AG04450 (cell line): ENCODE results near the gene C5orf58. TPM values are rescaled to one million over a fixed set of nuclear protein-coding genes. Genes with fewer than 3 reads are reported as not detected.

ENCODE experiments used
- CTCF ChIA-PET: fragments of 300-600, 350-600 bp; formaldehyde crosslinking; extraction: SDS; loops from one replicate; lab custom pipeline; 2022; ENCODE audit warnings: antibody characterized with exemption, inconsistent platforms; lab: Charles Lee
- POLR2A ChIA-PET: fragments of 350-600 bp; formaldehyde crosslinking; extraction: SDS; loops from one replicate; lab custom pipeline; 2021; ENCODE audit warnings: antibody characterized with exemption, inconsistent platforms; lab: Yijun Ruan, JAX
- DNase-seq: peaks from one replicate; pipeline ENCODE4 v3.0.0-alpha.2; 2011; ENCODE audit warnings: low read depth, low spot score
- H3K27ac ChIP-seq: one replicate; pipeline ENCODE4 v1.5.1; 2012; ENCODE audit warnings: low read depth, low read length, control low read depth
- H3K27me3 ChIP-seq: one replicate; pipeline ENCODE4 v1.6.0; 2012; ENCODE audit warnings: low read length; ENCODE audit not compliant: control insufficient read depth, insufficient read depth
- H3K4me3 ChIP-seq: 2 replicates; pipeline ENCODE4 v1.5.1; 2011; ENCODE audit warnings: mild to moderate bottlenecking, low read depth, low read length, control low read depth
- H3K9me3 ChIP-seq: 2 replicates; pipeline ENCODE4 v1.5.1; 2012; ENCODE audit warnings: low read length; ENCODE audit not compliant: control insufficient read depth, insufficient read depth
- CTCF ChIP-seq: IDR thresholded peaks from 2 replicates; pipeline ENCODE4 v1.5.1; 2011; ENCODE audit warnings: low read depth, low read length, control low read depth, inconsistent platforms
- polyA plus RNA-seq: library from polyadenylated mRNA; depleted of rRNA; stranded (reverse); fragments of >200 nt; gene quantifications from 2 replicates; pipeline ENCODE4 v1.2.3, GENCODE V29; 2011

C5orf58 gene
- polyA plus RNA-seq, 1 experiment = not detected

- CTCF ChIA-PET = no interaction called here
- TF ChIP-seq CTCF = no peak
- H3K27ac ChIP-seq = no peak overlapping the region
- H3K4me3 ChIP-seq = no peak overlapping the region
- POLR2A ChIA-PET = no interaction called here
- no peaks in the 10 kb centered on the region for H3K9me3 ChIP-seq
- DNase-seq = no peak
- no peaks in the 10 kb centered on the region for H3K27me3 ChIP-seq
Observed at GRCh38 chr5:170288551-170288950, 55.8 kb downstream of the C5orf58 start.

GRCh38 chr5:170289121-170289520 is 56.3 kb downstream of the C5orf58 start:
- no peaks in the 10 kb centered on the region for H3K27me3 ChIP-seq
- no peak for TF ChIP-seq CTCF
- CTCF ChIA-PET = no interaction called here

GRCh38 chr5:170289764-170290163 is 57.0 kb downstream of the C5orf58 start:
- POLR2A ChIA-PET = no interaction called here

More at GRCh38 chr5:170289121-170289520, 56.3 kb downstream of the C5orf58 start:
- no peak overlapping the region for H3K27ac ChIP-seq
- POLR2A ChIA-PET = no interaction called here
- no peak for DNase-seq
- no peak overlapping the region for H3K4me3 ChIP-seq
- H3K9me3 ChIP-seq = no peaks in the 10 kb centered on the region

DNA sequence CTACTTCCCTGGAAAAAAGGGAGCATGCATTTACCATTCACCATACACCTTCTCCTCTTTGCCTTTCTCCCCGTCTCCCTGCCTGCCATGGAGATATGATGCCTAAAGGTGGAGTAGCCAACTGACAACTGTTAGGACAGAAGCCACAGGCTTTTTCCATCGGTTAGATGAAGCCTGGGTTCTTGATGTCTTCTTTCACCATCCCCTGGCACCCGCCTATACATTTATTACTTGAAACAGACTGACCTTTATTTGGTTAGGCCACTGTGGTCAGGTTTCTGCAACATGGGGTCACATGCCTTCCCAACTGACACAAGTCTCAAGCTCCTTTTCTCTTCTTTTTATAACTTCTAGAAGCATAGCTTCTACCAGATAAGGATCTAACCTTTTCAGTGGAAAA is 57.7 kb downstream of the C5orf58 start:
- H3K9me3 ChIP-seq = no peaks in the 10 kb centered on the region
- no peak for DNase-seq
- ChIA-PET POLR2A (no interaction called here), CTCF (no interaction called here)
- no peak overlapping the region for H3K27ac ChIP-seq
- no peak overlapping the region for H3K4me3 ChIP-seq
- no peak for TF ChIP-seq CTCF
- no peaks in the 10 kb centered on the region for H3K27me3 ChIP-seq

More at GRCh38 chr5:170289764-170290163, 57.0 kb downstream of the C5orf58 start:
- DNase-seq = no peak
- Histone ChIP-seq H3K4me3 (no peak overlapping the region), H3K9me3 (no peaks in the 10 kb centered on the region), H3K27me3 (no peaks in the 10 kb centered on the region), H3K27ac (no peak overlapping the region)
- TF ChIP-seq CTCF = no peak
- CTCF ChIA-PET = no interaction called here

DNA sequence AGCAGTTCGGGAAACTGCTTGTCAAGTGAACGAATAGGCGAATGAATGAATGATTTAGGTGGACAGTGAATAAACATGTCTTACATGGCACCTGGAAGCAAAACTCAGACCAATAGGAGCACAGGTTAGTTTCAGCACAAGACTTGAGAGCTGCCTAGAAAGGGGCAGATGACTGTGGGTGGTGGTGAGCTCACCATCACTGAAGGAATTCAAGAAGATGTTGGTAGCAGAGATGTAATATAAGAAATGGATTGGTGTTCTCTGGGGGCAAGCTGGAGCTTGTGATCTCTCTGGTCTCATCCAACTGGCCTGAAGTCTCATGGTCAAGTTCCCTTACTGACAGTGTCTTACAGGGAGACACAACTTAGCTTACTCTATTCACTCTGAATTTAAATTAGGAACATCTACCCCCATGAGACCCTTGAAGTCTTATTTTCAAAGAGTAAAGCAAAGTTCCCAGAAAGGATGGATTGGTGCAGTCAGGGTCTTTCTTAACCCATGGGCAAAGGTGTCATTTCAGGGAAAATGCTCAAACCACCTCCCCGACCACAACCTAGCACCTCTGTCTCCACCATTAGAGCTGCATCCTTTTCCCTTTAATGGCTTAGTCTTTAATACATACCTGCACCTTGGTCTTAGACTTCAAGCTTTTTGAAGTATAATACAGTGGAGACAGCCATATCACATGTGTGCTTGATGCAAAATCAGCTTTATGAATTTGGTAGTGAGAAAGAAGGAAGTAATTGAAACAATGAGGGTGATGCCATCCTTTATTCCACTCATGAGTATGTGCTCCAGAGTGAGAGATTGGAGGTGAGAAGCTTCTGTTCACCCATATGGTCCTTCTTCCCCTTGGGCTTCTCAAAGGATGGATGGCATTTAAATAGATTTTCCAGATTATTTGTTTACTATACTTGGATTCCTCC is 59.7 kb downstream of the C5orf58 start:
- no peak for TF ChIP-seq CTCF
- Histone ChIP-seq H3K4me3 (no peak overlapping the region), H3K9me3 (no peaks in the 10 kb centered on the region), H3K27me3 (no peaks in the 10 kb centered on the region), H3K27ac (no peak overlapping the region)
- ChIA-PET CTCF (no interaction called here), POLR2A (no interaction called here)
- DNase-seq = no peak
